ENCODE measurements around the gene HECTD1.
A peak's percentile ranks its signal among the peaks of the same experiment; 100 is the strongest.

HECTD1 gene

DNA sequence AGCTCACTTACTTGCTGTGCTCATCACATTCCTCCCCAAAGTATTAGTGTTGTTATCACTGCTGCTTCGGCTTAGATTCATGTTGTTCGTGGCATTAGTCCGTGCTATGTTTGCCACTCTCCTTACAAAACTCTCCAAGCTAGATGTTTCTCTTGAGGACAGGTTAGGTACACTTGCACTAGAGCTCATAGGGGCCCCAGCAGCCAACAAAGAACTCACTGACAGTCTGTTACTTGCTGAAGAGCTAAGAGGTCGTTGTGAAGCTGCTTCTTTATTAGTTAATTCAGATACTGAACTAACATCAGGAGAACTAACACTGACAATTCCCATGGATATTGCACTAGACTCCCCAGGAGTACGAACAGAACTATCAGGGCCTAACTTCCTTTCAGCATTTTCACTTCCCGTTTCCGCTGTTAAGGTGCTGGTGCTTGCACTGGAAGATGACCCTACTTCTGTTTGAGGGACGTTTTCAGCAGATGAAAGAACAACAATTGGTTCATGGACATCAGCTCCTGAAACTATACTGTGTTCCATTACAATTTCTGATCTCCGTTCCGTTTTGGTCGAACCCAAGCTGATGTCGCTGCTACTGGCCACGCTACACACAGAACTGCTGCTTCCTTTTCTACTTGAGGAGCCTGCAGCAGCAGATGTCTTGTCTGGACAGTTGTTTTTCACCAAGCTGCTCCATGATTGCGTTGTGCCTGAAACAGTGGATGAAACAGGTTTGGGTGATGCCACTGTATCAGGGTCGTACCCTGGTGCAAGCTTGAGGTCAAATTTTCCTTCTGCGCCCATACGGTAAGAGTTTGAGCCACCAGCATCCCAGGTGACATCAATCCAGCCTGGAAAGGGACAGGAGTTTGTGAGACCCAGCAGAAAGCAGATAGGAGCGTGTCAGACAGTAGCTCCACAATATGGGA is 78.7 kb downstream of the HECTD1 start:
- no peak overlapping the region for H4K91ac ChIP-seq (ENCODE audit: low read depth, low read length, poor library complexity)

DNA sequence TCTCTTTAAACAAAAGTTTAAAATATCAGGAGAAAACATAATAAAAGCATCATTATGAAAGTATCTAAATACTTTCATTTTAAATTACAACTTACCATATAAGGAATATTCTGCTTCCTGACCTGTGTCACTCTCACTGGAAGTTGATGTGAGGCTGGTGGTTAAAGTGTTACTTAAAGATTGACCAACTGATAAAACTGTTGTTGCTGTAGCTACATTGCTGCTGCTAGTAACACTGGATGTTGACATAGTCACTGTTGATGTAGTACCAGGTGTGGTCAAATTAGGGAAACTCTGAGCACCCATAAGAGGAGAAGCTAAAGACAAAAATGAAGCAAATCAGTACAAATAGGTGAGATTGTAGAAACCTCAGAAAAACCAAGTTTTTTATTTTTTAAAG is 79.9 kb downstream of the HECTD1 start:
- Histone ChIP-seq H3K9ac (ENCODE audit: low read depth, low read length, poor library complexity) (no peak overlapping the region), H2BK12ac (ENCODE audit: low read length) (no peak overlapping the region)

More for the DNA sequence above, 78.7 kb downstream of the HECTD1 start:
- Histone ChIP-seq H3K23ac (ENCODE audit: low read depth, low read length, poor library complexity) (no peak overlapping the region), H2AK5ac (ENCODE audit: low read depth, low read length) (no peak overlapping the region), H4K8ac (ENCODE audit: low read depth, low read length) (no peak overlapping the region), H3K18ac (ENCODE audit: low read length) (no peak overlapping the region), H2BK15ac (ENCODE audit: low read length) (no peak overlapping the region), H3K36me3 (replicated peaks in 1 of 2; ENCODE audit: control insufficient read depth in 2 of 2, insufficient read depth in 2 of 2, low read length in 2 of 2) (peaks cover 17 to 96% of the 10 kb centered on the region in 2 donors), H2BK12ac (ENCODE audit: low read length) (no peak overlapping the region), H3K14ac (ENCODE audit: low read length) (no peak overlapping the region), H3K79me1 (ENCODE audit: low read depth, low read length) (peaks cover 2% of the 10 kb centered on the region), H3K4me2 (ENCODE audit: insufficient read depth, low read length, poor library complexity, severe bottlenecking) (no peak overlapping the region), H2AFZ (ENCODE audit: low read length) (no peak overlapping the region), H3K4ac (ENCODE audit: low read length) (peak overlapping the region; percentile 67), H3K9ac (ENCODE audit: low read depth, low read length, poor library complexity) (no peak overlapping the region), H3K4me3 (ENCODE audit: low read length in 2 of 2) (no peak overlapping the region), H3K27ac (replicated peaks; ENCODE audit: low read length) (no peak overlapping the region), H3K27me3 (ENCODE audit: control insufficient read depth in 3 of 3, insufficient read depth in 3 of 3, low read depth in 1 of 3, low read length in 3 of 3) (no peaks in the 10 kb centered on the region), H2BK120ac (ENCODE audit: low read depth, low read length) (no peak overlapping the region), H3K9me3 (replicated peaks in 1 of 2; ENCODE audit: control insufficient read depth in 2 of 2, insufficient read depth in 1 of 2, low read depth in 1 of 2, low read length in 2 of 2) (no peaks in the 10 kb centered on the region), H2BK5ac (ENCODE audit: low read length) (no peak overlapping the region), H3K4me1 (ENCODE audit: control insufficient read depth in 2 of 2, insufficient read depth in 1 of 2, low read depth in 1 of 2, low read length in 2 of 2) (no peaks in the 10 kb centered on the region)
- no peak for DNase-seq (ENCODE audit: low spot score)
- no CpG with 5 or more reads among the region's 18 CpGs for WGBS, 2 donors (ENCODE audit: extremely low coverage in 2 of 2, insufficient read length in 2 of 2, insufficient replicate concordance in 1 of 2)

DNA sequence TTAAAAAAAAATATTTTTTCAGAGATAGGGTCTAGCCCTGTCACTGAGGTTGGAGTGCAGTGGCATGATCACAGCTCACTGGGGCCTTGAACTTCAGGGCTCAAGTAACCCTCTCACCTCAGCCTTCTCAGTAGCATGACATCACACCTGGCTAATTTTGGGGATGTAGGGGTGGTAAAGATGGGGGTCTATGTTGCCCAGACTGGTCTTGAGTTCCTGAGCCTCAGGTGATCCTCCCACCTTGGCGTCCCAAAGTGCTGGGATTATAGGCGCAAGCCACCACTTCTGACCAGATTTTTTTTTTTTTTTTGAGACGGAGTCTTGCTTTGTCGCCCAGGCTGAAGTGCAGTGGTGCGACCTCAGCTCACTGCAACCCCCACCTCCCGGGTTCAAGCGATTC is 80.9 kb downstream of the HECTD1 start:
- WGBS, 2 donors (ENCODE audit: extremely low coverage in 2 of 2, insufficient read length in 2 of 2, insufficient replicate concordance in 1 of 2), result no CpG with 5 or more reads among the region's 7 CpGs
- H2AFZ ChIP-seq (ENCODE audit: low read length), result no peak overlapping the region
- no peak overlapping the region for H3K27ac ChIP-seq (replicated peaks; ENCODE audit: low read length)
- H2AK5ac ChIP-seq (ENCODE audit: low read depth, low read length), result no peak overlapping the region
- no peak overlapping the region for H3K4me2 ChIP-seq (ENCODE audit: insufficient read depth, low read length, poor library complexity, severe bottlenecking)
- no peak overlapping the region for H2BK5ac ChIP-seq (ENCODE audit: low read length)
- H3K23ac ChIP-seq (ENCODE audit: low read depth, low read length, poor library complexity), result no peak overlapping the region
- H3K79me1 ChIP-seq (ENCODE audit: low read depth, low read length), result peaks cover 7% of the 10 kb centered on the region
- H4K91ac ChIP-seq (ENCODE audit: low read depth, low read length, poor library complexity), result no peak overlapping the region
- no peak overlapping the region for H2BK15ac ChIP-seq (ENCODE audit: low read length)
- H3K4me3 ChIP-seq (ENCODE audit: low read length in 2 of 2), result no peak overlapping the region
- no peak overlapping the region for H2BK120ac ChIP-seq (ENCODE audit: low read depth, low read length)
- H3K4me1 ChIP-seq (ENCODE audit: control insufficient read depth in 2 of 2, insufficient read depth in 1 of 2, low read depth in 1 of 2, low read length in 2 of 2), result no peaks in the 10 kb centered on the region
- peaks cover 19 to 96% of the 10 kb centered on the region in 2 donors for H3K36me3 ChIP-seq (replicated peaks in 1 of 2; ENCODE audit: control insufficient read depth in 2 of 2, insufficient read depth in 2 of 2, low read length in 2 of 2)
- no peaks in the 10 kb centered on the region for H3K27me3 ChIP-seq (ENCODE audit: control insufficient read depth in 3 of 3, insufficient read depth in 3 of 3, low read depth in 1 of 3, low read length in 3 of 3)
- DNase-seq (ENCODE audit: low spot score), result no peak
- H3K18ac ChIP-seq (ENCODE audit: low read length), result no peak overlapping the region
- H3K4ac ChIP-seq (ENCODE audit: low read length), result no peak overlapping the region
- H3K9me3 ChIP-seq (replicated peaks in 1 of 2; ENCODE audit: control insufficient read depth in 2 of 2, insufficient read depth in 1 of 2, low read depth in 1 of 2, low read length in 2 of 2), result no peaks in the 10 kb centered on the region
- no peak overlapping the region for H2BK12ac ChIP-seq (ENCODE audit: low read length)
- H3K14ac ChIP-seq (ENCODE audit: low read length), result no peak overlapping the region
- no peak overlapping the region for H3K9ac ChIP-seq (ENCODE audit: low read depth, low read length, poor library complexity)
- no peak overlapping the region for H4K8ac ChIP-seq (ENCODE audit: low read depth, low read length)

More for the DNA sequence above, 79.9 kb downstream of the HECTD1 start:
- Histone ChIP-seq H3K79me1 (ENCODE audit: low read depth, low read length) (peaks cover 2% of the 10 kb centered on the region), H3K14ac (ENCODE audit: low read length) (no peak overlapping the region), H4K91ac (ENCODE audit: low read depth, low read length, poor library complexity) (no peak overlapping the region), H4K8ac (ENCODE audit: low read depth, low read length) (no peak overlapping the region), H2BK5ac (ENCODE audit: low read length) (no peak overlapping the region), H2BK15ac (ENCODE audit: low read length) (no peak overlapping the region), H3K4me2 (ENCODE audit: insufficient read depth, low read length, poor library complexity, severe bottlenecking) (no peak overlapping the region), H3K18ac (ENCODE audit: low read length) (no peak overlapping the region), H2AFZ (ENCODE audit: low read length) (no peak overlapping the region), H3K27ac (replicated peaks; ENCODE audit: low read length) (no peak overlapping the region), H3K27me3 (ENCODE audit: control insufficient read depth in 3 of 3, insufficient read depth in 3 of 3, low read depth in 1 of 3, low read length in 3 of 3) (no peaks in the 10 kb centered on the region), H3K4me1 (ENCODE audit: control insufficient read depth in 2 of 2, insufficient read depth in 1 of 2, low read depth in 1 of 2, low read length in 2 of 2) (no peaks in the 10 kb centered on the region), H3K4ac (ENCODE audit: low read length) (no peak overlapping the region), H3K4me3 (ENCODE audit: low read length in 2 of 2) (no peak overlapping the region), H2AK5ac (ENCODE audit: low read depth, low read length) (no peak overlapping the region), H3K36me3 (replicated peaks in 1 of 2; ENCODE audit: control insufficient read depth in 2 of 2, insufficient read depth in 2 of 2, low read length in 2 of 2) (peaks cover 12 to 96% of the 10 kb centered on the region in 2 donors), H3K9me3 (replicated peaks in 1 of 2; ENCODE audit: control insufficient read depth in 2 of 2, insufficient read depth in 1 of 2, low read depth in 1 of 2, low read length in 2 of 2) (no peaks in the 10 kb centered on the region), H2BK120ac (ENCODE audit: low read depth, low read length) (no peak overlapping the region), H3K23ac (ENCODE audit: low read depth, low read length, poor library complexity) (no peak overlapping the region)
- DNase-seq (ENCODE audit: low spot score), result no peak

DNA sequence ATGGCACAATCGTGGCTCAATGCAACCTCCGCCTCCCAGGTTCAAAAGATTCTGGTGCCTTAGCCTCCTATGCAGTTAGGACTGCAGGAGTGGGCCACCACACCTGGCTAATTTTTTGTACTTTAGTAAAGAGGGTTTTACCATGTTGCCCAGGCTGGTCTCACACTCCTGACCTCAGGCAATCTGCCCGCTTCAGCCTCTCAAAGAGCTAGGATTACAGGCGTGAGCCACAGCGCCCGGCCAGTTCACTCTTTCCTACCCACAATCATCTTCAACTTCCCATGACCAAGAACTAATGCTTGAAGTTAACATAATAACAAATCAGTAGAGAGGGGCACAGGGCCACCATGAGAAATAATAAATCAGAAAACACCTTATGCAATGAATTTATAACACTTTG is 82.4 kb downstream of the HECTD1 start:
- no peaks in the 10 kb centered on the region for H3K4me1 ChIP-seq (ENCODE audit: control insufficient read depth in 2 of 2, insufficient read depth in 1 of 2, low read depth in 1 of 2, low read length in 2 of 2)
- no CpG with 5 or more reads among the region's 6 CpGs for WGBS, 2 donors (ENCODE audit: extremely low coverage in 2 of 2, insufficient read length in 2 of 2, insufficient replicate concordance in 1 of 2)
- H2BK120ac ChIP-seq (ENCODE audit: low read depth, low read length), result no peak overlapping the region
- no peak overlapping the region for H3K27ac ChIP-seq (replicated peaks; ENCODE audit: low read length)
- H4K8ac ChIP-seq (ENCODE audit: low read depth, low read length), result no peak overlapping the region
- H3K4ac ChIP-seq (ENCODE audit: low read length), result no peak overlapping the region
- no peaks in the 10 kb centered on the region for H3K27me3 ChIP-seq (ENCODE audit: control insufficient read depth in 3 of 3, insufficient read depth in 3 of 3, low read depth in 1 of 3, low read length in 3 of 3)
- no peak for DNase-seq (ENCODE audit: low spot score)
- no peak overlapping the region for H3K23ac ChIP-seq (ENCODE audit: low read depth, low read length, poor library complexity)
- peaks cover 7% of the 10 kb centered on the region for H3K79me1 ChIP-seq (ENCODE audit: low read depth, low read length)
- H3K14ac ChIP-seq (ENCODE audit: low read length), result no peak overlapping the region
- no peak overlapping the region for H2AFZ ChIP-seq (ENCODE audit: low read length)
- no peak overlapping the region for H2BK15ac ChIP-seq (ENCODE audit: low read length)
- no peak overlapping the region for H2BK12ac ChIP-seq (ENCODE audit: low read length)
- no peak overlapping the region for H2AK5ac ChIP-seq (ENCODE audit: low read depth, low read length)
- no peak overlapping the region for H3K4me3 ChIP-seq (ENCODE audit: low read length in 2 of 2)
- H3K9me3 ChIP-seq (replicated peaks in 1 of 2; ENCODE audit: control insufficient read depth in 2 of 2, insufficient read depth in 1 of 2, low read depth in 1 of 2, low read length in 2 of 2), result no peaks in the 10 kb centered on the region
- H3K36me3 ChIP-seq (replicated peaks in 1 of 2; ENCODE audit: control insufficient read depth in 2 of 2, insufficient read depth in 2 of 2, low read length in 2 of 2), result peaks cover 23 to 96% of the 10 kb centered on the region in 2 donors
- no peak overlapping the region for H3K18ac ChIP-seq (ENCODE audit: low read length)
- no peak overlapping the region for H4K91ac ChIP-seq (ENCODE audit: low read depth, low read length, poor library complexity)
- H3K9ac ChIP-seq (ENCODE audit: low read depth, low read length, poor library complexity), result no peak overlapping the region
- H2BK5ac ChIP-seq (ENCODE audit: low read length), result no peak overlapping the region
- H3K4me2 ChIP-seq (ENCODE audit: insufficient read depth, low read length, poor library complexity, severe bottlenecking), result no peak overlapping the region
